ENCODE measurements around the gene MYRF. TPM values are rescaled to one million over a fixed set of nuclear protein-coding genes. Genes with fewer than 3 reads are reported as not detected.

MYRF gene
- total and polyA plus RNA-seq, 12 donors: 0.13 to 2.6 (median 0.89) TPM

DNA sequence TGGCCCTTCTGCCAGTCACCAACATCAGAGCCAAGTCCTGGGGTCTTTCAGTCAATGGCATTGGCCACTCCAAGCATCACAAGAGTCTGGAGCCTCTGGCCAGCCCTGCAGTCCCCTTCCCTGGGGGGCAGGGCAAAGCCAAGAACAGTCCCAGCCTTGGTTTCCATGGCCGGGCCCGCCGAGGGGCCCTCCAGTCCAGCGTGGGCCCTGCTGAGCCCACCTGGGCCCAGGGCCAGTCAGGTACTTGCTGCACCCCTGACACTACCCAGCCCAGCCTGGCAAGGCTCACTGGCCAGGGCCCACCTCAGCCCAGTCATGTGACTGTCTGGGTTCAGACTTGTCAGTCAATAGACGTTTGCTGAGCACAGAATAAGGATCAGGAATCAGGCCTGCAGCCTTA, 29.1 kb downstream of the MYRF start:
- Histone ChIP-seq H3K27me3 (no peaks in the 10 kb centered on the region), H3K27ac (no peak overlapping the region), H3K9me3 (replicated peaks in 1 of 3) (no peaks in the 10 kb centered on the region), H3K4me3 (no peak overlapping the region), H3K4me1 (replicated peaks in 1 of 2) (peaks cover 0 to 11% of the 10 kb centered on the region in 2 donors), H3K36me3 (replicated peaks in 1 of 2) (peaks cover 0 to 16% of the 10 kb centered on the region in 2 donors)
- intact Hi-C loops (cut with DNase I): loop anchor here in 1 of 2 donors (10.0 kb wide), 2 partner anchors 173 to 333 kb away; partner anchors contain the start of gene BEST1
- WGBS, 4 donors: 69 to 92% (median 91%) methylated on average over 2 to 5 of the region's 5 CpGs; no CpG with 5 or more reads in 1 of the 4 donors
- no peak for TF ChIP-seq POLR2A (IDR thresholded peaks at IDR 0.05)
- TF ChIP-seq, protein P1, sequence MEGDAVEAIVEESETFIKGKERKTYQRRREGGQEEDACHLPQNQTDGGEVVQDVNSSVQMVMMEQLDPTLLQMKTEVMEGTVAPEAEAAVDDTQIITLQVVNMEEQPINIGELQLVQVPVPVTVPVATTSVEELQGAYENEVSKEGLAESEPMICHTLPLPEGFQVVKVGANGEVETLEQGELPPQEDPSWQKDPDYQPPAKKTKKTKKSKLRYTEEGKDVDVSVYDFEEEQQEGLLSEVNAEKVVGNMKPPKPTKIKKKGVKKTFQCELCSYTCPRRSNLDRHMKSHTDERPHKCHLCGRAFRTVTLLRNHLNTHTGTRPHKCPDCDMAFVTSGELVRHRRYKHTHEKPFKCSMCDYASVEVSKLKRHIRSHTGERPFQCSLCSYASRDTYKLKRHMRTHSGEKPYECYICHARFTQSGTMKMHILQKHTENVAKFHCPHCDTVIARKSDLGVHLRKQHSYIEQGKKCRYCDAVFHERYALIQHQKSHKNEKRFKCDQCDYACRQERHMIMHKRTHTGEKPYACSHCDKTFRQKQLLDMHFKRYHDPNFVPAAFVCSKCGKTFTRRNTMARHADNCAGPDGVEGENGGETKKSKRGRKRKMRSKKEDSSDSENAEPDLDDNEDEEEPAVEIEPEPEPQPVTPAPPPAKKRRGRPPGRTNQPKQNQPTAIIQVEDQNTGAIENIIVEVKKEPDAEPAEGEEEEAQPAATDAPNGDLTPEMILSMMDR (IDR thresholded peaks at IDR 0.05): no peak
- no peak for DNase-seq

GRCh38 chr11:61782299-61782698, 29.9 kb downstream of the MYRF start:
- H3K36me3 ChIP-seq (replicated peaks in 1 of 2): peaks cover 0 to 23% of the 10 kb centered on the region in 2 donors

GRCh38 chr11:61782841-61783240, 30.4 kb downstream of the MYRF start:
- Histone ChIP-seq H3K27ac (no peak overlapping the region), H3K9me3 (replicated peaks in 1 of 3) (no peaks in the 10 kb centered on the region), H3K27me3 (no peaks in the 10 kb centered on the region), H3K4me3 (no peak overlapping the region), H3K36me3 (replicated peaks in 1 of 2) (peaks cover 0 to 28% of the 10 kb centered on the region in 2 donors), H3K4me1 (replicated peaks in 1 of 2) (peaks cover 0 to under 1% of the 10 kb centered on the region in 2 donors)
- 81 to 96% (median 87%) methylated on average over 8 to 11 of the region's 11 CpGs for WGBS, 4 donors
- TF ChIP-seq, protein P1 (IDR thresholded peaks at IDR 0.05): no peak
- no peak for TF ChIP-seq POLR2A (IDR thresholded peaks at IDR 0.05)
- no peak for DNase-seq
- intact Hi-C loops (cut with DNase I): loop anchor here in 1 of 2 donors (10.0 kb wide), 2 partner anchors 172 to 332 kb away; partner anchors contain the start of gene BEST1

More at GRCh38 chr11:61782299-61782698, 29.9 kb downstream of the MYRF start:
- DNase-seq: no peak
- Histone ChIP-seq H3K27me3 (no peaks in the 10 kb centered on the region), H3K4me1 (replicated peaks in 1 of 2) (peaks cover 0 to 6% of the 10 kb centered on the region in 2 donors), H3K9me3 (replicated peaks in 1 of 3) (no peaks in the 10 kb centered on the region), H3K4me3 (no peak overlapping the region), H3K27ac (no peak overlapping the region)
- WGBS, 4 donors: 86 to 95% (median 90%) methylated on average over 3 of the region's 3 CpGs
- intact Hi-C loops (cut with DNase I): loop anchor here in 1 of 2 donors (10.0 kb wide), 2 partner anchors 173 to 333 kb away; partner anchors contain the start of gene BEST1
- no peak for TF ChIP-seq POLR2A (IDR thresholded peaks at IDR 0.05)
- TF ChIP-seq, protein P1 (IDR thresholded peaks at IDR 0.05): no peak

DNA sequence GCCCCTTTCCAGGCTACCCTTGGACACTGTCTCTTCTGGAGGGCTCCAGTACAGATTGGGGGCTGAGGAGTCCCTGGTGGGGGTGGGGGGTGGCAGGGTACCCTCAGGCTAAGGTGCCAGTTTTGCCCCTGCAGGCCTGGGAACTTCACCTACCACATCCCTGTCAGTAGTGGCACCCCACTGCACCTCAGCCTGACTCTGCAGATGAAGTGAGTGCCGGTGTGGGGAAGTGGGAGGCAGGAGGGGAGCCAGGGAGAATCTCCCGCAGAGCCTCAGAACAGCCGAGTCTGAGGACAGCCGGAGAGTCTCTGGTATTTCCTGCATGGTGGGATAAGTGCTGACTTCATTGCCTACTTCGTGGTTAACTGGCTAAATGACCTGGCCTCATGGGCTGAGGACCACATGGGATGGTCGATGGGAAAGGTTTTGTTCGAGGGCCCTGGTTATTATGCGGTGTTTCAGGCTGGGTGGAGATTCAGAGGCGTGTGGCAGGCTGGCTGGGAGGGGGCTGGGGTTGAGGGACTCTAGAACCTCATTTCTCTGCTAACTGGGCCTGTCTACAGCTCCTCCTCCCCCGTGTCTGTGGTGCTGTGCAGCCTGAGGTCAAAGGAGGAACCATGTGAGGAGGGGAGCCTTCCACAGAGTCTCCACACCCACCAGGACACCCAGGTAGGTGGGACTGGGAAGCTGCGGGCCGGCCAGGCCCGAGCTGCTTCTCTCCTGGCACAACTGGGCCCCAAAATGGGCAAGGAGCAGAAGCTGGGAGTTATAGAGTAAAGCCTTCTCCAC, 31.5 kb downstream of the MYRF start:
- H3K4me1 ChIP-seq (replicated peaks in 1 of 2): no peaks in the 10 kb centered on the region
- H3K36me3 ChIP-seq (replicated peaks in 1 of 2): peaks cover 0 to 39% of the 10 kb centered on the region in 2 donors
- no peak overlapping the region for H3K4me3 ChIP-seq
- WGBS, 4 donors: 72 to 82% (median 75%) methylated on average over 7 to 13 of the region's 13 CpGs
- intact Hi-C loops (cut with DNase I): loop anchor here in 1 of 2 donors (10.0 kb wide), 2 partner anchors 171 to 331 kb away; partner anchors contain the start of gene BEST1
- no peak for DNase-seq
- no peaks in the 10 kb centered on the region for H3K27me3 ChIP-seq
- H3K27ac ChIP-seq: no peak overlapping the region
- TF ChIP-seq, protein P1 (IDR thresholded peaks at IDR 0.05): no peak
- TF ChIP-seq POLR2A (IDR thresholded peaks at IDR 0.05): no peak
- no peaks in the 10 kb centered on the region for H3K9me3 ChIP-seq (replicated peaks in 1 of 3)

Measured in adrenal gland (tissue), 12 donors.